NCI-H1694 treated with DMSO at 0.1 percent for 48 hours (cell line): ENCODE data around the gene FBXL15.

Source experiments
- DNase-seq: peaks from one replicate; lab custom pipeline; 2025; lab: John Stamatoyannopoulos, UW

The FBXL15 gene

DNA sequence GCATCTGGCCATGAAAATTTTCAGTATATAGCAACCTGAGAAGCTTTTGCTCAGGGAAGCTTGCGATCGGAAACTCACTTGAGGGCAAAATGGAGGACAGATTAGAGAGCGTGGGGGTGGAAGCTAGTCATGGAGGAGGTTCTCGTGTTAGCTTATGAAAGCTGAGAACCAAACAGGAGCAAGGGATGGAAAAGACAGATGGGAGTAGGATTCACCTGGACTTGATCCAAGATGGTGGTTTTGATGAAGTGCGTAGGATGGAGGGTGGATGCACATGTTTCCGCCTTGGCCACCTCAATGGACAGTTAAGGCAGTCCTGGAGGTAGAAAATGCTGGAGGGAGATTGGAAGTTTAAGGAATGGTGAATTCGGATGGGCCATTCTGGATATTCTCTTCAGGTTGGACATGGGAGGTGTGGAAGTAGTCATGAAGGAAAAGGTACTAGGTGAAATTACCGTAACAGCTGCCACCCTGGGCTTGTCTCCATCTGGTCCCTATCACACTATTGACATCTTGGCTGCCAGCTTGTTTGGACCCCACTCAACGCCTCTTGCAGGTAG is 37.0 kb downstream of the FBXL15 start:
- peak; percentile 82 for DNase-seq

DNA sequence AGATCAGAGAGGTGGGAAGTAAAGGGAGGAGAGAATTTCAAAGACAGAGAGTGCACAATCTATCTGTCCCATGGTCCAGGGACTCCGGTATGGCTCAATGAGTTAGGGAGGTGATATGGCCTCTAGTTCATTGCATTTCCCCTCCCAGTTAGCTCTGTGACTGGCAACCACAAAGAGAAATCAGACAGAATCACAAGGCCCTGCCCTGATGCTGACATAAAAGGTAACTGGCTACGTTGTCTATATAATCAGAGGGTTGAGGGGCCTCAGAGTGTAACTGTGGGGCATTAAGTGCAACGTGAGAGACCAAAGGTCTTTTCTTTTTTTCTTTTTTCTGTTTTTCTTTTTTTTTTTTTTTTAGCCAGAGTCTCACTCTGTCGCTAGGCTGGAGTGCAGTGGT is 38.0 kb downstream of the FBXL15 start:
- no peak for DNase-seq

DNA sequence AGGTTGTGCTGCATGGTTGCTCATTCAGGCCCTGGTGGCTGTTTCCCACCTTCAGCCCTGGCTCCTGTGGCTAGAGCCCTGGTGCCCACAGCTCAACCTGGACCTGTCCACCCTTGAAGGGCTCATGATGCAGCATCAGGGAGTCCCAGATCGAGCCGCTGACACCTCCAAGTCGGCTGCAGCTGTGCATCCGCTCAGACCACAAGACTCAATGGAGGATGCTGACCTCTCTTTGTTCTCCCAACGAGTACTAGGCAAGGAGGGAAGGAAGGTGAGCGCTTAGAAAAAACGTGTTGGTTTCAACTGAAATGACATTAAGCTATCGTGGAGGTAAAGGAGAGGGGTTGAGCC is 40.2 kb downstream of the FBXL15 start:
- peak; percentile 68 for DNase-seq

DNA sequence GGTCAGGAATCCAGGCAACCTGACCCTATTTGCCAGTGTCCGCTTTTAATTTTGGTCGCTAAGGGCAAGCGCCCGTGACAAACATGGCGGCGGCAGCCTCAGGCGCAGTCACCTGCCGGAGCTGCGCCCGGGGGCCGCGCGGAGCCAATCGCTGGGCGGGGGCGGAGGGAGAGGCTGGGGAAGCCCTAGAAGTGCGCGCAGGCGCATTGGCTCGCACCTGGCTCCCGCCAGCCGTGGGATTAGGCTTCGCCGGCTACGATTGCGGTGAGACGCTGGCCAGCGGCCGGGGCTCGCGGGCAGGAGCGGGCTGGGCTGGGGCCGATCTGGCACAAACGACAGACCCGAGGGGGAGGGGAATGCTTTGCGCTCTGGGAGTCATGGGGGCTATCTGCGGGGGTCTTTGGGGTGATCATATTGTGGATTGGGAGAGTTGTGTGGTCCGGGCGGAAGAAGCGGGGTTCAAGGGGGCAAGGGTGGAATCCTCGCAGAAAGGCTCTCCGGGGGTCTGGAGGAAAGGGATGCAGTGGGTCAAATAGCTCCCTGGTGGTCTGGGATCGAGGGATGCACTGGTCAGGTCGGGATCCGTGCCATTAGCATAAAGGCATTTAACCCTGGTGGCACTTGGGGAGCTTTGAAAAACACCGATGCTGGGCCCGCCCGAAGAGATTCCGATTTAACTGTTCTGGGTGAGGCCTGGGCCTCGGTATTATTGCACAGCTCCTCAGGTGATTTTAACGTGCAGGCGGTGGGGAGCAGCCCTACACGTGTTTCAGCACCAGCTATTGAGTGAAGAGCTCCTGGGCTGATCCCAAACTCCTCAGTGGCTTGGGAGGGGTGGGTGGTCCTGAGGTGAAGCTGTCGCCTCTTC is 40.8 kb downstream of the FBXL15 start:
- peak; percentile 68 for DNase-seq

DNA sequence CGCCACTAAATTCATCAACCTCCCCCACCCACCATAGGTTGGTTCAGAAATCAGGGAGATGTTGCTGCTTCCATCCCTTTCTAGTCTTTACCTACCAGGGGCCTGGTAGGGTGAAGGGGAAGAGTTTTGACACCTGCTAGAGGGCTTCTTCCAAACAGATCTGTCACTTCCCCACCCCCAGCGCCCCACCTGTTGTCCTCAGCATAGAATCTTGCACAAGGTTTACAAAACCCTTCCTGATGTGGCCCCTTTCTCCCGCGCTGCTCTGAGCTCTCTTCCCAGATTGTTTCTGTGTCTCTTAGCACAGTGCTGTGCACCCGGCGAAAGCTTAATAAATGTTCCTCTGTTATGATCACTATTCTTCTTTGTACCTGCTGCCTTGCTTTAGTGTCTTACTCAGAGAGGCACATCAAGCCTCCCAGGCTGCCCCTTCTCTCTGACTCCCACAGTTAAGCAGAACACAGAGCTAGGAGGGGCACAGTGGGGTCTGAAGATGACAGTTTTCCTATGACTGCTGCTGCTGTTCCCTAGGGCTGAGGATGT is 41.9 kb downstream of the FBXL15 start:
- no peak for DNase-seq

DNA sequence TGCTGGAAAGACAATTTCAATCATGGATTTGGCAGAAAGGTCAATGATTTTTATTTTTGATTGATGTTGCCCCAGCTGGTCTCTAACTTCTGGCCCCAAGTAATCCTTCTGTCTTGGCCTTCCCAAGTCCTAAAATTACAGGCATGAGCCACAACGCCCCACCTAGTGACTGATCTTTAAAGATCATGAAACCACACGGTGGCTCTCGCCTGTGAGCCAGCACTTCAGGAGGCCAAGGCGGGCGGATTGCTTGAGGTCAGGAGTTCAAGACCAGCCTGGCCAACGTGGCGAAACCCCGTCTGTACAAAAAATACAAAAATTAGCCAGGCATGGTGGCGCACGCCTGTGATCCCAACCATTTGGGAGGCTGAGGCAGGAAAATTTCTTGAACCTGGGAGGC is 43.3 kb downstream of the FBXL15 start:
- no peak for DNase-seq

DNA sequence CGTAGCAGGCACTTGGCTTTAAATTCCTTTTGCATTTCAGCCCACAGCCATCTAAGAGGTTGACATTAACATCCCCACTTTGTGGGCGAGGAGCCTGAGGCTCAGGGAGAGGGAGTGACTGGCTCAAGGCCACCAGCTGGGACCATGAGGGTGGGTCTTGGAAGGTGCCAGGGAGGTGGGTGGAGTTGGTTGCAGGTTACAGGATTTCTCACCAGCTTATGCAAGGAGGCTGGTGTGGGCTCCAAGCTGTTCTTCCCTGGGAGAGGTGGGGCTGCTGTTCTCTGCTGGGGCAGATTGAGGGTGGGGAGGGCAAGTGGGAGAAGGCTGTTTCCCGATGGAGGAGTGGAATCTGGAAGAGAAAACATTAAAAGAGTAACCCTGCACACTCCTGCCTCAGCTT is 44.8 kb downstream of the FBXL15 start:
- no peak for DNase-seq

DNA sequence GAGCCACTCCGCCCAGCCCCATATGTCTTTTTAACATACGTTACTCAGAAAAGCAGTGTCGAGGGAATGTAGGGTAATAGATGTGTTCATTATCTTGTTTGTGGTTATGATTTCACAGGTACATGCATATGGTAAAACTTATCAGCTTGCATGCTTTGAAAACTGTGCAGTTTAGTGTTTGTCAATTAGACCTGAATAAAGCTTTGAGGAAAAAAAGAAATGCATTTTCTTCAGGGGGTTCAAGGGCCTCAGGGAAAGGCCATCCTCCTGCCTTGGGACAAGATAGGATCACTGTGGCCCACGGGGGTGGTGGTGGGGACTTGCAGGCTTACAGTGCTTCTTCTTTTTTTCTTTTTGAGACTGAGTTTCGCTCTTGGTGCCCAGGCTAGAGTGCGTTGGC is 46.7 kb downstream of the FBXL15 start:
- DNase-seq: no peak

DNA sequence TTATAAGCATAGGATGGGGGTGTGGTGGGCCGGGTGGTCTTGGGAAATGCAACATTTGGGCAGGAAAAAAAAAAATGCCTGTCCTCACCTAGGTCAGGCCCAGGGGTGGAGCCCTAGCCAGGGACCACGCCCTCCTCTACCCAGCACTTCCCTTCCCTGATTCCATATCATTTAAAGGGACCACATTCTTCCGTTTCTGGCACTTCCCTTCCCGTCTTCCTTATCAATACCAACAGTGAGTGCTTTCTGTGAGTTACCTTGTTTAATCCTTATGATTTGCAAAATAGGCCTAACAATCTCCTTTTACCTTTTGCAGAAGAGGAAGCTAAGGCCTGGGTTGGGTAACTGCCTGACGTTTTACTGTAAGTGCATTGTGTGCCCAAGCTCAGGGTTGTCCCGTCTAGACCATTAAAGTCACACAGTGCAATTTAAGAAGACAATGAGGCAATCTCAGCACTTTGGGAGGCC is 47.4 kb downstream of the FBXL15 start:
- DNase-seq: no peak

DNA sequence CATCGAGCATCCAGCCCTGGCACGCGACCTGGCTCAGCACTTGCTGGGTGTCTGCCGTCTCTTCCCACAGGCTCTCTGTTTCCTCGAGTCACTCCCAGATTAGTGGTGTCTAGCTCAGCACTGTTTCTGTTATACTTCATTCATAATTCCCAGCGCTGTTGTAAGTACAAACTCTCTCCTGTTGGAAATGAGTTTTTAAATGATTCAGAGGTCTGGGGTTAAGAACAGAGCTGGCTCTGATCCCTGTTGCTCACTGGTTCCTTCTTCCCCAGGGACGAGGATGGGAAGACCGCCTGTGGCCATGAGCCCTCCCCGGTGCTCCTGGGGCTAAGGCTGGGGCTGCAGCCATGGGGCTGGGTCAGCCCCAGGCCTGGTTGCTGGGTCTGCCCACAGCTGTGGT is 48.0 kb downstream of the FBXL15 start:
- DNase-seq: no peak

DNA sequence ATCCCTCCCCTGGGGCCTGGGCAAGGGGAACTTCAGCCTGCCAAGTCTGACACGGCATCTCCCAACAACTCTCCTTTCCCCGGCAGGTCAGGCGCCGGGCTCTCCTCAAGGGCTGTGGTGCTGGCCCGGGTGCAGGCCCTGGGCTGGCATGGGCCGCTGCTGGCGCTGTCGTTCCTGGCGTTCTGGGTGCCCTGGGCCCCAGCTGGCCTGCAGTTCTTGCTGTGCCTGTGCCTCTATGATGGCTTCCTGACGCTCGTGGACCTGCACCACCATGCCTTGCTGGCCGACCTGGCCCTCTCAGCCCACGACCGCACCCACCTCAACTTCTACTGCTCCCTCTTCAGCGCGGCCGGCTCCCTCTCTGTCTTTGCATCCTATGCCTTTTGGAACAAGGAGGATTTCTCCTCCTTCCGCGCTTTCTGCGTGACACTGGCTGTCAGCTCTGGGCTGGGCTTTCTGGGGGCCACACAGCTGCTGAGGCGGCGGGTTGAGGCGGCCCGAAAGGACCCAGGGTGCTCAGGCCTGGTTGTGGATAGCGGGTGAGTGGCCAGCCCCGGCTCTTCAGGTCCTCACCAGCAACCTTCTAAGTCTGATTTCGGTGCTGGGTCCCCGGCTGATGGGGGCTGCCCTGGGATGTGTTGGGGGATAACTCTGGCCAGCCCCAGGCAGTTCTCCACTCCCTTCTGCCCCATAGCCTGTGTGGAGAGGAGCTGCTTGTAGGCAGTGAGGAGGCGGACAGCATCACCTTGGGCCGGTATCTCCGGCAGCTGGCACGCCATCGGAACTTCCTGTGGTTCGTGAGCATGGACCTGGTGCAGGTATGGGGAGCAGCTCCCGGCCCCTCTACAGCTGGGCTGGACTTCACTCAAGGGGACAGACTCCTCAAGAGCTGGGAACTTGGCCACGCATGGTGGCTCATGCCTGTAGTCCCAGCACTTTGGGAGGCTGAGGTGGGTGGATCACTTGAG is 50.2 kb downstream of the FBXL15 start:
- no peak for DNase-seq
